Measurements from ENCODE around the gene BST1.

Gene BST1

DNA sequence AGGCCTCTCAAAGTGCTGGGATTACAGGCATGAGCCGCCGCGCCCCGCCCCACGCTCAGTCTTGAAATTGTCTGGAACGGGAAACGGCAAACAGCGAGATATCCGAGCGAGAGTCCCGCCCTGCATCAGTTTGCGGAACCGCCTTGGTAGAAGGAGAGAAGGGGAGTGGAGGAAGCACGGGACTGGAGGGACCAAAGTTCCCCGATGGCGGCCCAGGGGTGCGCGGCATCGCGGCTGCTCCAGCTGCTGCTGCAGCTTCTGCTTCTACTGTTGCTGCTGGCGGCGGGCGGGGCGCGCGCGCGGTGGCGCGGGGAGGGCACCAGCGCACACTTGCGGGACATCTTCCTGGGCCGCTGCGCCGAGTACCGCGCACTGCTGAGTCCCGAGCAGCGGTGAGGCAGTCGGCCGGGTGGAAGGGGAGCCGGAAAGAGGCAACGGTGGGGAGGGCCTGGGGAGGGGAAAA lies at the start of gene BST1:
TSS of gene BST1 (plus strand) at position 125 of the 463 bp plus-strand sequence. CDS start at position 205, 80 bp downstream.
- Histone ChIP-seq H3K27me3 (ENCODE audit: insufficient read depth, low read length) (peaks cover 4% of the 10 kb centered on the region; the same call in 1 of the 2 replicates), H3K4me3 (ENCODE audit: low read length) (peak within 1 kb of the TSS; percentile 71; the same call in 1 of the 2 replicates), H3K9me3 (ENCODE audit: insufficient read depth, low read depth, low read length) (no peaks in the 10 kb centered on the region), H3K27ac (ENCODE audit: low read length) (no peak within 1 kb of the TSS), H3K4me1 (ENCODE audit: insufficient read depth, low read length) (no peaks in the 10 kb centered on the region; the same call in 1 of the 2 replicates), H3K36me3 (ENCODE audit: insufficient read depth, low read depth, low read length) (no peaks in the 10 kb centered on the region), H3K9ac (ENCODE audit: low read depth, low read length) (peak within 1 kb of the TSS; percentile 53; the same call in 1 of the 2 replicates)

DNA sequence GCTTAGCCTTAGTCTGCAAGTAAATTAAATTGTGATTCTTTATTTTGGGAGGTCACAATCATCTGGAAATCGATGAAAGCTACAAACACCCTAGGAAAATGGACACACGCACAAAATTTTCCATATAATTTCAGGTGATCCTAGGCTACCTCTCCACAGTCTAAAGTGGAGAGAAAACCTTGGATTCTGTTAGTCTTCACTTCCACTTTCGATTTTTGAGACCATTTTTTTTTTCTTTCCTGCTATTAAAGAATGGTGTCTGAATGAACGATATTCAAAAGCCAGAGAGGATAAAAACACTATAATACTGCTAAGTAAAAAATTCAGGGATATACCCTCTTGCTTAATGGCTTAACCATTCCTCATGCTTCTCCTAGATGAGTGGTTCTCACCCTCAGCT lies 49.4 kb upstream of the BST1 start:
- H3K9ac ChIP-seq (ENCODE audit: low read depth, low read length): peak overlapping the region; percentile 81
- peaks cover 6% of the 10 kb centered on the region; the same call in 1 of the 2 replicates for H3K36me3 ChIP-seq (ENCODE audit: insufficient read depth, low read depth, low read length)
- peaks cover 27% of the 10 kb centered on the region for H3K4me1 ChIP-seq (ENCODE audit: insufficient read depth, low read length)
- no peaks in the 10 kb centered on the region for H3K27me3 ChIP-seq (ENCODE audit: insufficient read depth, low read length)
- peak overlapping the region; percentile 78 for H3K4me3 ChIP-seq (ENCODE audit: low read length)
- H3K27ac ChIP-seq (ENCODE audit: low read length): peak overlapping the region; percentile 4
- no peaks in the 10 kb centered on the region for H3K9me3 ChIP-seq (ENCODE audit: insufficient read depth, low read depth, low read length)

DNA sequence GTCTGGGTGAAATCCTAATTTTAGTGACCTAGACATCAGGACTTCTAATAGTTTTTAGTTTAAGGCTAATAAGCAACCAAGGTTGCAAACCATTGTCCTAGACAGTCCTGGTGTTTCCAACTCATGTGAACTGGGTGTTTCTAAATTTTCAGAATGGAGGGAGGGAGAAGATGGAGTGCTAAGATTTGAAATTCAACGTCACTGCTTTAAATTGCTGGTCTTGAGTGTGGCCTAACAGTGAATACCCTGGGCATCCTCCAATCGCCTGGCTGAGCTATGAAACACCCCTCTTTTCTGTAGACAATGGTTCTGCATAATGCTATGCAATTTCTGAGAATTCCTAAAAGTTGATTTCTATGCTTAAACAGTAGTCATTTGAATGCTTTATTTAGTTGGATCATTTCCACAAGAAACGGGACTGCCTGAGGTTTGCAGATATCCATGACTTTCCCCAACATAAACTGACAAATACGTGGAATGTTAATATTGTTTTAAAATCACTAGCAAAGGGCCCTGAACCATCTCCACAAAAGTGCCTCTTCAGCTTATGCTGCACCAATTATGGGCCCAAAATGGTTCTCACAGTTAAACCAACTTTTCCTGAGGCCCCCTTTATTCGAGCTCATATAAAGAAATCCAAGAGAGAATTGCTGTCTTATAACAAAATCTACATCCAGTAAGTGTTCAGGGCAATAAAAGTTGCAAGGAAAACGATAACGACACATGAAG lies 48.8 kb upstream of the BST1 start:
- Histone ChIP-seq H3K36me3 (ENCODE audit: insufficient read depth, low read depth, low read length) (peaks cover 6% of the 10 kb centered on the region; the same call in 1 of the 2 replicates), H3K27ac (ENCODE audit: low read length) (peak overlapping the region; percentile 61), H3K4me1 (ENCODE audit: insufficient read depth, low read length) (peaks cover 27% of the 10 kb centered on the region), H3K27me3 (ENCODE audit: insufficient read depth, low read length) (no peaks in the 10 kb centered on the region), H3K9me3 (ENCODE audit: insufficient read depth, low read depth, low read length) (no peaks in the 10 kb centered on the region), H3K4me3 (ENCODE audit: low read length) (peak overlapping the region; percentile 78), H3K9ac (ENCODE audit: low read depth, low read length) (peak overlapping the region; percentile 81)

DNA sequence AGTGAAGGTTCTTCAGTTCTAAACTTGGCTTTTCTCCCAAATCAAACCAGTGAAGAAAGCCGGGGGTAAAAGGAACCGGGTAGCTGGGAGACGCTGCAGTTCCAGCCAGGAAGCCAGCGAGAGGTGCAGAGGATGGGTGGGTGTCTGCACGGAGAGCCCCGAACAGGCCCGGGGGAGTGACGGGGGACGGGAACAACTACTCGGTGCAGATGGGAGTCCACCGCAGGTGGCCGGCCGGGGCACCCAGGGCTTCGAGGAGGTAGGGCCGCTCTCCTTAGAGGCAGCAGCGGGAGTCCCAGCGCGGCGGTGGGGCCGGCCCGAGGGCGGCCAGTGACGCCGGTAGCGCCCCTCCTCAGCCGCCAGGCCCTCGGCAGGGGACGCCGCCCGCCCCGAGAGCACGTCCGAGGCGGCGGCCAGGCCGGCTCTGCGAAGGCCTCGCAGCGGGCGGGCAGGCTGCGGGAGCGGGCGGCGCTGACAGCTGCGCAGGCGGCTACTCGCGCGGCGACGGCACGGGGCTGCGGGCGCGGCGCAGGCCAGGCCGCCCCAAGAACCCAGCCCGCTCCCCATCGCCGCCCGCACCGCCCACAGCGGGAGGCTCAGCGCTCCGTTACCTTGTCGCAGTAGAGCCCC lies 48.2 kb upstream of the BST1 start:
- Histone ChIP-seq H3K4me1 (ENCODE audit: insufficient read depth, low read length) (peaks cover 26% of the 10 kb centered on the region), H3K27me3 (ENCODE audit: insufficient read depth, low read length) (no peaks in the 10 kb centered on the region), H3K36me3 (ENCODE audit: insufficient read depth, low read depth, low read length) (peaks cover 12% of the 10 kb centered on the region; the same call in 1 of the 2 replicates), H3K4me3 (ENCODE audit: low read length) (peak overlapping the region; percentile 78), H3K9me3 (ENCODE audit: insufficient read depth, low read depth, low read length) (no peaks in the 10 kb centered on the region), H3K27ac (ENCODE audit: low read length) (peak overlapping the region; percentile 61), H3K9ac (ENCODE audit: low read depth, low read length) (peak overlapping the region; percentile 81)

GRCh38 chr4:15655223-15656037 lies 47.4 kb upstream of the BST1 start, which contains the start of gene FBXL5:
Gene FBXL5 (minus strand): TSS chr4:15655357. CDS start chr4:15655287, 70 bp downstream.
- Histone ChIP-seq H3K36me3 (ENCODE audit: insufficient read depth, low read depth, low read length) (peaks cover 12% of the 10 kb centered on the region; the same call in 1 of the 2 replicates), H3K27ac (ENCODE audit: low read length) (peak within 1 kb of the TSS; percentile 99), H3K9ac (ENCODE audit: low read depth, low read length) (peak within 1 kb of the TSS; percentile 97), H3K27me3 (ENCODE audit: insufficient read depth, low read length) (no peaks in the 10 kb centered on the region), H3K9me3 (ENCODE audit: insufficient read depth, low read depth, low read length) (no peaks in the 10 kb centered on the region), H3K4me1 (ENCODE audit: insufficient read depth, low read length) (peaks cover 24% of the 10 kb centered on the region), H3K4me3 (ENCODE audit: low read length) (peak within 1 kb of the TSS; percentile 78)

- Histone ChIP-seq H3K4me1 (ENCODE audit: insufficient read depth, low read length) (peaks cover 24% of the 10 kb centered on the region), H3K27me3 (ENCODE audit: insufficient read depth, low read length) (no peaks in the 10 kb centered on the region), H3K27ac (ENCODE audit: low read length) (peak overlapping the region; percentile 99), H3K9ac (ENCODE audit: low read depth, low read length) (peak overlapping the region; percentile 97), H3K4me3 (ENCODE audit: low read length) (peak overlapping the region; percentile 76), H3K9me3 (ENCODE audit: insufficient read depth, low read depth, low read length) (no peaks in the 10 kb centered on the region), H3K36me3 (ENCODE audit: insufficient read depth, low read depth, low read length) (peaks cover 12% of the 10 kb centered on the region; the same call in 1 of the 2 replicates)
Measured at GRCh38 chr4:15656038-15656470, 46.8 kb upstream of the BST1 start.

GRCh38 chr4:15657366-15657765 lies 45.5 kb upstream of the BST1 start:
- no peak overlapping the region for H3K27ac ChIP-seq (ENCODE audit: low read length)
- H3K9ac ChIP-seq (ENCODE audit: low read depth, low read length): no peak overlapping the region; the same call in 1 of the 2 replicates
- no peak overlapping the region for H3K4me3 ChIP-seq (ENCODE audit: low read length)

DNA sequence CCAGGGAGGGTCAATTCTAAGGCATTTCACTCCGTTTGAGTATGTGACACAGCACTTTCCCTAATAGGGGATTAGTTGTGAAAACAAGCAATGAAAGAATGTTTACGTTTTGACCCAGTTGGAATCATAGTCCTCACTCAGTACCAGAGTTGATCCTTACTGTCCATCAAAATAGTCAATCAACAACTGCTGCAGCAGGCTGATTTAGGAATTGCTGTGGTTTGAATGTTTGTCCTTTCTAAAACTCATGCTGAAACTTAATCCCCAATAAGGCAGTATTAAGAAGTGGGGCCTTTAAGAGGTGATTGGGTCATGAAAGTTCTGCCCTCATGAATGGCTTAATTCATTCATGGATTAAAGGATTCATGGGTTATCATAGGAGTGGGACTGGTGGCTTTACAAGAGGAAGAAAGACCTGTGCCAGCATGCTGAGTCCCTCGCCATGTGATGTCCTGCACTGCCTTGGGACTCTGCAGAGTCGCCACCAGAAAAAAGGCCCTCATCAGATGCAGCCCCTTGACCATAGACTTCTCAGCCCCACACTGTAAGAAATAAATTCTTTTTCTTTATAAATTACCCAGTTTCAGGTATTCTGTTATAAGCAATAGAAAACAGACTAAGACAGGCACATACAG lies 44.6 kb upstream of the BST1 start:
- no peak overlapping the region for H3K9ac ChIP-seq (ENCODE audit: low read depth, low read length)
- H3K27ac ChIP-seq (ENCODE audit: low read length): no peak overlapping the region
- no peaks in the 10 kb centered on the region for H3K27me3 ChIP-seq (ENCODE audit: insufficient read depth, low read length)
- H3K9me3 ChIP-seq (ENCODE audit: insufficient read depth, low read depth, low read length): no peaks in the 10 kb centered on the region
- H3K4me1 ChIP-seq (ENCODE audit: insufficient read depth, low read length): peaks cover 12% of the 10 kb centered on the region
- H3K36me3 ChIP-seq (ENCODE audit: insufficient read depth, low read depth, low read length): peaks cover 13% of the 10 kb centered on the region; the same call in 1 of the 2 replicates
- no peak overlapping the region for H3K4me3 ChIP-seq (ENCODE audit: low read length)

More at GRCh38 chr4:15657366-15657765, 45.5 kb upstream of the BST1 start:
- Histone ChIP-seq H3K36me3 (ENCODE audit: insufficient read depth, low read depth, low read length) (peaks cover 12% of the 10 kb centered on the region; the same call in 1 of the 2 replicates), H3K27me3 (ENCODE audit: insufficient read depth, low read length) (no peaks in the 10 kb centered on the region), H3K4me1 (ENCODE audit: insufficient read depth, low read length) (peaks cover 18% of the 10 kb centered on the region), H3K9me3 (ENCODE audit: insufficient read depth, low read depth, low read length) (no peaks in the 10 kb centered on the region)

DNA sequence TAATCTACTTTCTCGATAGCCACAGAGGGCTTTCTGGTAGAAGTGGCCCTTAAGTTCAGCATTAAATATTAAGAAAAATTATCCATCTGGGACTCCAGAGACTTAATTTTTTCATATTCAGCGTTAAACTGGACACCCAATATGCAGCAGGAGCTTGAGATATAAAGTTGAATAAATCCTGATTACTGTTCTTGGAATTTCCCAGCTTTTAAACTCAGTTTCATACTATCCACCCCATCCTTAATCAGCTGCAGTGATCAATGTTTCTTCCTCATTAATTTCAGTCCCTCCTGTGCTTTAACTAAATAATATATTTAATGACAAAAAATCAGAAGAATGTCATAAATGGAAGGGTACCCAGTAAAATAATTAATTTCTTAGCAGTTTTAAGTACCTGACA lies 44.1 kb upstream of the BST1 start:
- peaks cover 7% of the 10 kb centered on the region for H3K4me1 ChIP-seq (ENCODE audit: insufficient read depth, low read length)
- no peak overlapping the region for H3K27ac ChIP-seq (ENCODE audit: low read length)
- H3K36me3 ChIP-seq (ENCODE audit: insufficient read depth, low read depth, low read length): peaks cover 17% of the 10 kb centered on the region; the same call in 1 of the 2 replicates
- H3K9ac ChIP-seq (ENCODE audit: low read depth, low read length): no peak overlapping the region
- H3K27me3 ChIP-seq (ENCODE audit: insufficient read depth, low read length): no peaks in the 10 kb centered on the region
- H3K9me3 ChIP-seq (ENCODE audit: insufficient read depth, low read depth, low read length): no peaks in the 10 kb centered on the region
- H3K4me3 ChIP-seq (ENCODE audit: low read length): no peak overlapping the region

DNA sequence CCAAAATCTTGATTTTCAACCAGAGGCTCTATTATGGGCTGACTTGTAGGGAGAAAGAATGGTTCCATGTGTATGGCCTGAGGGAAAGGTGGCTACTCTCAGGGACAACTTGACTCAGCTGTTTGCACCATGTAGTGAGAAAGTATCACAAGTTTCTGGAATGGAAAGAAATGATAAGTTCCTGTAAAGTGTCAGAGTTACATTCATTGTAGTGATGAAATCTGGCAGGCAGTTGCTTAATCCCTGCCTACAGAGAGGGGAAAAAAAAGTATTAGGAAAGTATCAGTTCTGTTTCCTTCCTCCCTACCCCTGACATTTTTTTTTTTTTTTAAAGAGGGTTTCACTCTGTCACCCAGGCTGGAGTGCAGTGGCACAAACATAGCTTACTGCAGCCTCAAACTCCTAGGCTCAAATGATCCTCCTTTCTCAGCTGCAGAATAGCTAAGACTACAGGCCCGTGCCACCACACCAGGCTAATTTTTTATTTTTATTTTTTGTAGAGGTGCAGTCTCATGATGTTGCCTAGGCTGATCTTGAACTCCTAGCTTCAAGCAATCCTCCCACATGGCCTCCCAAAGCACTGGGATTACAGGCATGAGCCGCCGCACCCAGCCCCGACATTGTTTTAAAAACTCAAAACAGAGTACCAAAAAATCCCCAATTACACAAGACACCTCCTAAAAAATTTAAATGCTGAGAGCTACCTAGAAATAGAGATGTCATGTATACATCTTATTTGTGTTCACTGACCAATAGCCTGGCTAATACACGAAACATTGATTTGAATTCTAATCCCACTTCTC lies 42.9 kb upstream of the BST1 start:
- H3K27me3 ChIP-seq (ENCODE audit: insufficient read depth, low read length): no peaks in the 10 kb centered on the region
- H3K36me3 ChIP-seq (ENCODE audit: insufficient read depth, low read depth, low read length): peaks cover 19% of the 10 kb centered on the region; the same call in 1 of the 2 replicates
- no peaks in the 10 kb centered on the region for H3K9me3 ChIP-seq (ENCODE audit: insufficient read depth, low read depth, low read length)
- no peak overlapping the region for H3K9ac ChIP-seq (ENCODE audit: low read depth, low read length)
- H3K4me3 ChIP-seq (ENCODE audit: low read length): no peak overlapping the region
- no peak overlapping the region for H3K27ac ChIP-seq (ENCODE audit: low read length)
- peaks cover 7% of the 10 kb centered on the region for H3K4me1 ChIP-seq (ENCODE audit: insufficient read depth, low read length)
